ENCODE measurements around the gene FETUB.

FETUB gene

GRCh38 chr3:186636536-186636935 is 3.7 kb upstream of the FETUB start:
- DNase-seq: no peak

GRCh38 chr3:186637686-186638085 is 2.5 kb upstream of the FETUB start:
- DNase-seq: no peak

GRCh38 chr3:186638259-186638658 is 1.9 kb upstream of the FETUB start:
- no peak for DNase-seq

- no peak for DNase-seq
Observed at GRCh38 chr3:186640473-186640818, 247 bp downstream of the FETUB start.

GRCh38 chr3:186640929-186641328 is 730 bp downstream of the FETUB start:
- DNase-seq: no peak

- no peak for DNase-seq
Observed at GRCh38 chr3:186642014-186642413, 1.8 kb downstream of the FETUB start.

GRCh38 chr3:186643493-186643892 is 3.3 kb downstream of the FETUB start:
- DNase-seq: no peak

- no peak for DNase-seq
Observed at GRCh38 chr3:186644683-186645082, 4.5 kb downstream of the FETUB start.

GRCh38 chr3:186646106-186646505 is 5.9 kb downstream of the FETUB start:
- no peak for DNase-seq

GRCh38 chr3:186646841-186647240 is 6.6 kb downstream of the FETUB start:
- DNase-seq: no peak

- DNase-seq: no peak
Observed at GRCh38 chr3:186648851-186649250, 8.7 kb downstream of the FETUB start.

- DNase-seq: no peak
Observed at GRCh38 chr3:186651678-186652215, 11.5 kb downstream of the FETUB start.

- no peak for DNase-seq
Observed at GRCh38 chr3:186653080-186653707, 13.0 kb downstream of the FETUB start.

GRCh38 chr3:186653984-186654383 is 13.8 kb downstream of the FETUB start:
- DNase-seq: no peak

GRCh38 chr3:186663361-186664118 is 23.3 kb downstream of the FETUB start:
- no peak for DNase-seq

GRCh38 chr3:186664119-186664495 is 23.9 kb downstream of the FETUB start:
- no peak for DNase-seq

GRCh38 chr3:186664506-186664905 is 24.3 kb downstream of the FETUB start:
- DNase-seq: no peak

GRCh38 chr3:186665625-186666188 is 25.5 kb downstream of the FETUB start, which contains the start of gene HRG:
TSS of gene HRG (plus strand) at chr3:186666014. CDS start at chr3:186666032, 18 bp downstream.
- DNase-seq: no peak

- no peak for DNase-seq
Observed at GRCh38 chr3:186668426-186668825, 28.2 kb downstream of the FETUB start.

GRCh38 chr3:186669378-186670084 is 29.3 kb downstream of the FETUB start:
- DNase-seq: no peak

- no peak for DNase-seq
Observed at GRCh38 chr3:186670155-186670554, 30.0 kb downstream of the FETUB start.

GRCh38 chr3:186671051-186671450 is 30.9 kb downstream of the FETUB start:
- no peak for DNase-seq

GRCh38 chr3:186678604-186679003 is 38.4 kb downstream of the FETUB start:
- DNase-seq: no peak
